ENCODE data around the gene TARS1.

DNA sequence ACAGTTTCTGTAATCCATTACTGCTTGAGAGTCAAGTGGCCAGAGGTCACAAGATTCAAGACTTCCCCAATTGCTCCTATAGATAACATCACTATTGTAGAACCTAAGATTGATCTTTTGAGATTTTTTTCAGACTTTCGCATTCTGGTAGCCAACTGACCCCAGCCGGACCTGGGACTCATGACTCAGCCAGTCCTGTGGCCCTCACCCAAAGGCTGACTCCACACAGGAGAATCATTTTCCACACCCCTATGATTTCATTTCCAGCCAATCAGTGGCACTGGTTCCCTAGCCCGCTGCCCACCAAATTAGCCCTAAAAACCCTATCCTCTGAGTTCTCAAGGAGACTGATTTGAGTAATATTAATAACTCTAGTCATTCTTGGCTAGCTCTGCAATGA, 36.2 kb downstream of the TARS1 start:
- TF ChIP-seq REST (IDR thresholded peaks at IDR 0.05; ENCODE audit: insufficient read depth in 1 of 2, low read depth in 2 of 2, low read length in 2 of 2) = no peak
- TF ChIP-seq POLR2AphosphoS5 (IDR thresholded peaks at IDR 0.05; ENCODE audit: low read depth, low read length) = no peak
- no peak for TF ChIP-seq TAF1 (IDR thresholded peaks at IDR 0.05; ENCODE audit: borderline replicate concordance, insufficient read depth, low read length)
- no peak for TF ChIP-seq SIN3A (IDR thresholded peaks at IDR 0.05; ENCODE audit: borderline replicate concordance, insufficient read depth, low read length)
